Gastroesophageal sphincter (tissue), 3 donors: Measurements from ENCODE around the gene PJVK.

Source experiments
- CTCF ChIP-seq, 4 experiments: fragments of 200-600 bp in 2 of 4; fragments of 450-650 bp in 2 of 4; sonication (generic) in 1 of 4; IDR thresholded peaks; one replicate each; pipeline ENCODE4 v1.5.1; 2017 to 2019; ENCODE audit warnings: antibody characterized with exemption in 4 of 4, mild to moderate bottlenecking in 2 of 4, moderate library complexity in 2 of 4
- EP300 ChIP-seq: sonication (generic); formaldehyde crosslinking; IDR thresholded peaks from one replicate; pipeline ENCODE4 v1.6.1; 2017; ENCODE audit warnings: antibody characterized with exemption, mild to moderate bottlenecking
- POLR2A ChIP-seq, 2 donors: fragments of 450-650 bp; IDR thresholded peaks; one replicate each; pipeline ENCODE4 v1.6.1; 2017; ENCODE audit warnings: antibody characterized with exemption in 2 of 2, mild to moderate bottlenecking in 2 of 2, moderate library complexity in 1 of 2

DNA sequence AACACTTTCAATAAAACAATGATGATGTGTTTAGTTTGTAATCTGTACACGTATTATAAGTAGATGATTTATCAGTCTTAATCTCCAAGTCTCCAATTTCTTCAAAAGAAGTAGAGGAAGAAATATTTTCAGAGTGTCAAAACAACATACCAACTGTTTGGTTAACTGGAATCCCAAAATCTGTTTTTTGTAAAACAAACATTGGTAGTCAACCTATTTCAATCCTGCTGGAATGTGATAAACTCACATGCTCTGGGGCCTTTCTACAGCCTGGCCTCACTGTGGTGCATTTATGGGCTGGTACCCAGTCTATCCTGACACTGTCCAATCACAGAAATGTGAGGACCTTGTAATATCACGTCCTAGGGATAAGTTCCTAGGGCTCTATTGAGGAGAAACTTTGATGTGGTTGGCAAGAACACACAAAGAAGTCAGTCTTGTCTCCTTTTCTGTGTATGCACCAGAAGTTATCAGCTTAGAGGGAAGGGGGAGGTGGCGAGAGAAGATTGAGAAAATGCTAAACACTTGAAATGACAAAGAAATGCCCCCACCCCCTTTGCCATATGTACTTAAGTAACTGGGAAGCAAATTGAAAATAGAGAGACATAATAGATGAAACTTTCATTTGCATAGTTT, 47.4 kb upstream of the PJVK start:
- TF ChIP-seq CTCF (IDR thresholded peaks at IDR 0.05): no peak
- TF ChIP-seq EP300: no peak
- TF ChIP-seq POLR2A (IDR thresholded peaks at IDR 0.05): no peak
